HG03280 (cell line): ENCODE results near the gene DCAF17.
"Not testable (repeated sequence)": the region's sequence is repeated elsewhere in the genome, so short reads cannot be mapped to it uniquely, and the experiment has no call there.

Experiments used
- ATAC-seq: cut with Tn5 transposase; IDR thresholded peaks from one replicate; pipeline ENCODE4 v1.9.1; 2021; ENCODE audit warnings: mild to moderate bottlenecking, moderate library complexity; ENCODE audit not compliant: unreplicated experiment

The DCAF17 gene

DNA sequence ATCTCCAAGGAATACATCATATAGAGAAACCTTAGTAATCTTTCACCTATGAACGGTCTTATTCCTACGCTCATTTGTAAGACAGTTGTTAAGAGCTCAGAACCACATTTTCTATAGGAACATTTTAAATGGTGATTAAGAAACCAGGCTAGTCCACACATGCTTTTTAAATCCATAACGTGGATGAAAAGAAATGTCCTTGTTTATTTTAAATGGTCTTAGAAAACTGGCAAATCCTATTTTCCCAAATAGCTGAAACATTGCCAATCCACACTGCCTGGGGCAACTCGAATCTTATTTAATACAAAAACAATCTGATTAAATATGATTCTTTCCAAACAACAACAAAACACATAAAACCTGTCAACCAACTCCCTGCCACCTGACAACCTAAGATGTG lies 23.9 kb upstream of the DCAF17 start:
- ATAC-seq: no peak

DNA sequence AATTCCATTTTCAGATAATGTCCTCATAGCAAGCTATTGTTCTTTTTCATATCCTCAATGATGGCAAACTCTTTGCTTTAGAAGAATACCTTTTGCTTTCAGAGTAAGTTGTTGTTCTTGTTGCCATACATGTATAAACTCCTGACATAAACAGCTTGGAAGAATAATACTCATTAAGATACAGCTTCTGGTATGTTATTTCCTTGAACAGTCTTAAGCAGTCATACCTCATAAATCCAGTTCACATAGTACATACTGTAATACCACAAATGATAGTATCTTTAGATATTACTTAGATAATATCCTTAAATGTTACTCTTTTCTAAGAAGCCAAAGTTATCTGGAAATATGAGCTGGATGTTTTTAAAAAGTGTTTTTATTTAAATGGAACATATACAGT lies 23.4 kb upstream of the DCAF17 start:
- no peak for ATAC-seq

- no peak for ATAC-seq
Observed at GRCh38 chr2:171411214-171411613, 22.8 kb upstream of the DCAF17 start.

DNA sequence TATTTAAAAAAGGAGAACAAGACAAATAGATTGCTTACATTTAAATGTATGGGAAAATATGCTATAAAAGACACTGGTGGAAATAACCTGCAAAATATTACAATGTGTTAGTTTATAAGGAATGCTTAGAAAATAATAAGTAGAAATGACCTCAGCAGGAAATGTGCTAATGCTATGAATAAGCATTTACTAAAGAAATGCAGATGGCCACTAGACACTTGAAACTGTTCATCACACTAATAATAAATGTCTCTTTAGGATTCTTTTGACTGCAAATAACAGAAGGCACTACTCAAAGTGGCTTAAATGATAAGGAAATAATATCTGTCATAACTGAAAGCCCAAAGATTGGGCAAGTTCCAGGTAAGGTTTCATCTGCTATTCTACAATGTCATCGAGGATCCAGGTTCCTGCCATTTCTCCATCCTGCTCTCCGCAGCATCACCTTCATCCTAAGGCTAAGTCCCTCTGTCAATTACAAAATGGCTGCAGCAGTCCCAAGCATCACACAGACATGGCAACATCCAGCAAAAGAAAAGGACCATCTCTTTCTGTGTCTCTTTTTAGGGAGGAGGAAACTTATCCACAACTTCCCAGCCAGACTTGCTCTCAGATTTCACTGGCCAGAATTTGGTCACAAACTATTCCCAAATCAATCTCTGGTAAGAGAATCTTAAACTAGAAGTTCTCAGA lies 22.1 kb upstream of the DCAF17 start:
- ATAC-seq: no peak

DNA sequence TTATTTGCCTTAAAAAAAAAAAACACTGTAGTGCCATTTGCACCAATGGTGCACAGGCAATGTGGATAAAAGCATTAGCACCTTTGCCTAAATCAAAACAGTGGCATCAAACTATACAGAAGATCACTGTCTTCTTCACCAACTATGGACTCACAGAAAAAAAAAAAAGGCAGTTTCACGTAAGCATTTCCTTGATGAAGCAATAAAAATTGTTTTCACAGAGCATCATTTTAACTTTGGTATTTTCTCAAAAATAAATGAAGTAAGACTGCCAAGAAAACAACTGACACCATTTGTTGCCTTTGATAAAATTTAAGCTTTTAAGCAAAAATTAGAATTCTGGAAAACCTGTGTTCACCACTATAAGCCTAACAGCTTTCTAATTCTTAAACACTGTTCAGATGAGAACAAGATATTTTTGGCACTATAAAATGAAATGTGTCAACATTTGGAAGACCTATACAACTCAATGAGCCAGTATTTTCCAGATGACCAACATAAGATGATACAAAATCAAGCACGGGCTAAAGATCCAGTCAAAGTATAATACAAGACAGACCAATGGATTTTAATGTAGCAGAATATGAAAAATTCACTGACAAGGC lies 21.4 kb upstream of the DCAF17 start:
- ATAC-seq: no peak

- not testable (repeated sequence) for ATAC-seq
Observed at GRCh38 chr2:171414645-171415044, 19.4 kb upstream of the DCAF17 start.

GRCh38 chr2:171416009-171416926 lies 17.8 kb upstream of the DCAF17 start:
- ATAC-seq: peak; percentile 85

DNA sequence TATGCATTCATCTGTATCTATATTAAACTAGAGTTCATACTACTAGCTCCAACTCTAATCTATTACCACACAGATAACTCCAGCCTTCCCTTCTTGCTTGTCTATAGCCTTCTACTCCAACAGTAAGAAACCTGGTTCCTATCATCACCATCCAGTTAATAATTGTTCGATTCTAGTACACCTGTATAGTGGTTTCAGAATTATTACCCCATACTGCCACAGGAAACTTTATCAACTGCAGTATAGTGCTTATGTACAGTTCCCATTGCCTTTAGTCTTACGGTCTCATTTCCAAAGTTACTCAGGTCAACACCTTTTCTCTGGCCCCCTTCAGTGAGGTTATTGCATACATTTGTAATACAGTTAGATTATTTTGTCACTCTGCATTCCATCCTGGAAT lies 14.7 kb upstream of the DCAF17 start:
- ATAC-seq: no peak

DNA sequence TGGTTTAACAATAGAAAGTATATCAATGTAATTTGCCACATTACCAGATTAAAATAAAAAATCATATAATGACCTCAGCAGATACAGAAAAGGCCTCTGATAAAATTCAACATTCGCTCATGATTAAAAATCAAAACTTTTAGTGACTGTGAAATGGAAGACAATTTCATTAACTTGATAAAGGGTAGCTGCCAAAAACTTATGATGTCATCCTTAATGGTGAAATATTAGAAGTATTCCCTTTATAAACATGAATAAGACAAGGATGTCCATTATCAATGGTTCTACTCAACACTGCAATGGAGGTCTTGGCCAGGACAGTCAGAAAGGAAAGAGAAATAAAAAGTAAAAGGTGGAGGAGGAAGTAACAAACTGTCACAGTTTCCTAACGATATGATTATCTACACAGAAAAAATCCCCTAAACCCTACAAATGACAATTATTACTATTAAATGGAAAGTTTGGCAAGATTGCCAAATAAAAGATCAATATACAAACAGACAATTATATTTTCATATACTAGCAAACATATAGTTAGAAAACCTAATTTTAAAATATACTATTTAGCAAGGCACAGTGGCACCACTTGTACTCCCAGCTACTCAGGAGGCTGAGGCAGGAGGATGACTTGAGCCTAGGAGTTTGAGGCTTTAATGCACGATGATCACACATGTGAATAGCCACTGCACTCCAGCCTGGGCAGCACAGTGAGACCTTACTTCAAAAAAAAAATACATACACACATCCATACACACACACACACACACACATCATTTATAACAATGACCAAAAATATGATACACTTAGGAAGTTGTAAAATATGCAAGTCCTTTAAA lies 13.1 kb upstream of the DCAF17 start:
- no peak for ATAC-seq

GRCh38 chr2:171422710-171423495 lies 11.1 kb upstream of the DCAF17 start:
- not testable (repeated sequence) for ATAC-seq

- ATAC-seq: no peak
Observed at GRCh38 chr2:171430516-171431410, 3.3 kb upstream of the DCAF17 start.

- no peak for ATAC-seq
Observed at GRCh38 chr2:171431677-171432167, 2.3 kb upstream of the DCAF17 start.

DNA sequence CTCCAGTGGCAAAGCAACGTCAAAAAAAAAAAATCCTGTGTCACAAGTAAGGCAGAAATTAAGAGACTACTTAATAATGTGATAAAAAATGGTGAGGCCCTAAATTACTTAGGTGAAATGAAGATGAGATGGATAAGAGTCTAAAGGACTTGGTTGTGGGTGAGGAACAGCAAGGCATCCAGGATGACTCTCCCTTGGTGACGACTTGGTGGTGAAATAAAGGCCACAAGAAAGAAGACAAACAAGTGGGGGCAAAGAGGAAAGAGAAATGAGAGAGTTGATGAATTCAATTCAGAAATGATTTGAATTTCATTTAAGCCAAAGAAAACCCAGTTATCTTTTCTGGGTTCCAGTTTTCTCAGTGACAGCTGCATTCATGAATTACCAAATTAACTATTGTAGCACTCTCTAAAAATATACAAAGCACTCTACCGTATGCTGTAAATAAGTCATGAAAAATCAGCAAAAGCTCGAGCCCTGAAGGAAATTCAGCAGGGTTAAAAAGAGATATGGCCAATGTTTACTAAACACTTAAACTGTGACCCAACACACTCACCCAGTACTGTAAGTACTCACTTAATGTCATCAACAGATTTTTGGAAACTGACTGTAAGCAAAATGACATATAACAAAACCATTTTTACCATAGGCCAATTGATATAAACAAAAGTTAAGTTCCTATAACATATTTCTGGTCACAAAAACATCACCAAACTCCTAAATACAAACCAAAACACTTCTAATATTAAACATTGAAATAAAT lies 1.6 kb upstream of the DCAF17 start:
- ATAC-seq: no peak

GRCh38 chr2:171432969-171433762 lies 860 bp upstream of the DCAF17 start:
- ATAC-seq: peak; percentile 15

- ATAC-seq: no peak
Observed at GRCh38 chr2:171433763-171434012, 338 bp upstream of the DCAF17 start, which contains the start of gene METTL8. Gene METTL8, minus strand, starts transcription at chr2:171433990. Its CDS starts 41,805 bp downstream, at chr2:171392185.

DNA sequence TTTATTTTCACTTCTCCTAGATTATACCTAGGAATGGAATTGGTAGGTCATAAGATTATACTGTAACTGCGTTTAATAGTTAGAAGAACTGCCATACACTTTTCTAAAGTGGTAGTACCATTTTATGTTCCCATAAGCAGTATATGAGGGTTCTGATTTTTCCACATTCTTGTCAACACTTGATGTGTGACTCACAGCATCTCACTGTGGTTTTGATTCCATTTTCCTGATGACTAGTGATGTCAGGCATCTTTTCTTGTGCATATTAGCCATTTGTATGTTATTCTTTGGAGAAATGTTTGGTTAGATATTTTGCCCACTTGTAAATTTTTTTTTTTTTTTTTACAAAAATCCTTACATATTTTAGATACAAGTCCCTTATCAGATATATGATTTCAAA lies 2.3 kb downstream of the DCAF17 start:
- ATAC-seq: no peak

GRCh38 chr2:171441470-171441869 lies 7.4 kb downstream of the DCAF17 start:
- ATAC-seq: no peak

- ATAC-seq: no peak
Observed at GRCh38 chr2:171447675-171448074, 13.6 kb downstream of the DCAF17 start.
